Neural progenitor cell (in vitro differentiated cells): Measurements from ENCODE around the gene SEL1L2.

Experiments
- EZH2 ChIP-seq: fragments of 200-600 bp; sonication (generic); IDR thresholded peaks from 2 replicates; pipeline ENCODE4 v1.6.1; 2017; ENCODE audit warnings: antibody characterized with exemption, mild to moderate bottlenecking, moderate library complexity
- EZH2phosphoT487 ChIP-seq: fragments of 200-600 bp; sonication (generic); IDR thresholded peaks from 2 replicates; pipeline ENCODE4 v1.6.1; 2017; ENCODE audit warnings: antibody characterized with exemption
- TF ChIP-seq, protein P1 (sequence below): fragments of 200-600 bp; sonication (generic); IDR thresholded peaks from 2 replicates; pipeline ENCODE4 v1.5.1; 2017; ENCODE audit warnings: antibody characterized with exemption, mild to moderate bottlenecking

DNA sequence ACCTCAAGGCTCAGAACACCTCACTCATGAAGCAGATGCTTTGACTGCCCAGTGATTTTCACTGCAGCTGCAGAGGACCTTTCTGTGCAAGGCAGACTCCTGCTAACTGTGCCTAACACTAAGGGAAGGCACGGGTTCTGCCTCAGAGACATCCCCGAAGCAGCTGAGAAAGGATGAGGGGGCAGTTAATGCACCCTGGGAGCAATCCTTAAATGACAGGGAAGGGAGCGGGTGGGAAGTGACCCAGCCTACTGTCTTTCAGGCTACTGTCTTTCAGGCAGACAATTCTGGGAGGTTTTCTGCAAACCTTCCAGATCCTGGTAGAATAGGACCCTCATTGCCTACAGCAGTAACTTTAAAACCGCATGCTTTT, 150.3 kb downstream of the SEL1L2 start:
- TF ChIP-seq, protein P1, sequence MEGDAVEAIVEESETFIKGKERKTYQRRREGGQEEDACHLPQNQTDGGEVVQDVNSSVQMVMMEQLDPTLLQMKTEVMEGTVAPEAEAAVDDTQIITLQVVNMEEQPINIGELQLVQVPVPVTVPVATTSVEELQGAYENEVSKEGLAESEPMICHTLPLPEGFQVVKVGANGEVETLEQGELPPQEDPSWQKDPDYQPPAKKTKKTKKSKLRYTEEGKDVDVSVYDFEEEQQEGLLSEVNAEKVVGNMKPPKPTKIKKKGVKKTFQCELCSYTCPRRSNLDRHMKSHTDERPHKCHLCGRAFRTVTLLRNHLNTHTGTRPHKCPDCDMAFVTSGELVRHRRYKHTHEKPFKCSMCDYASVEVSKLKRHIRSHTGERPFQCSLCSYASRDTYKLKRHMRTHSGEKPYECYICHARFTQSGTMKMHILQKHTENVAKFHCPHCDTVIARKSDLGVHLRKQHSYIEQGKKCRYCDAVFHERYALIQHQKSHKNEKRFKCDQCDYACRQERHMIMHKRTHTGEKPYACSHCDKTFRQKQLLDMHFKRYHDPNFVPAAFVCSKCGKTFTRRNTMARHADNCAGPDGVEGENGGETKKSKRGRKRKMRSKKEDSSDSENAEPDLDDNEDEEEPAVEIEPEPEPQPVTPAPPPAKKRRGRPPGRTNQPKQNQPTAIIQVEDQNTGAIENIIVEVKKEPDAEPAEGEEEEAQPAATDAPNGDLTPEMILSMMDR, result no peak
- TF ChIP-seq EZH2 (no peak), EZH2phosphoT487 (no peak)
